GM19397 (cell line): ENCODE results near the gene IMMP2L.
"Not testable (repeated sequence)": the region's sequence is repeated elsewhere in the genome, so short reads cannot be mapped to it uniquely, and the experiment has no call there.

Experiments used
- ATAC-seq: cut with Tn5 transposase; IDR thresholded peaks from one replicate; pipeline ENCODE4 v1.9.1; 2021; ENCODE audit warnings: mild to moderate bottlenecking, moderate library complexity; ENCODE audit not compliant: unreplicated experiment

IMMP2L gene

GRCh38 chr7:110718503-110719205, 843.6 kb downstream of the IMMP2L start:
- ATAC-seq: no peak

- ATAC-seq: no peak
These were observed 858.1 kb downstream of the IMMP2L start for GRCh38 chr7:110704225-110704624.

GRCh38 chr7:110698576-110698975, 863.7 kb downstream of the IMMP2L start:
- no peak for ATAC-seq

GRCh38 chr7:110693344-110693743, 868.9 kb downstream of the IMMP2L start:
- no peak for ATAC-seq

- ATAC-seq: no peak
These were observed 873.4 kb downstream of the IMMP2L start for GRCh38 chr7:110688908-110689307.

- ATAC-seq: no peak
These were observed 876.4 kb downstream of the IMMP2L start for GRCh38 chr7:110685899-110686298.

GRCh38 chr7:110681941-110682340, 880.4 kb downstream of the IMMP2L start:
- ATAC-seq: no peak

- ATAC-seq: no peak
These were observed 884.9 kb downstream of the IMMP2L start for GRCh38 chr7:110677405-110677804.

- no peak for ATAC-seq
These were observed 885.5 kb downstream of the IMMP2L start for GRCh38 chr7:110676785-110677184.

GRCh38 chr7:110675383-110676103, 886.7 kb downstream of the IMMP2L start:
- ATAC-seq: no peak

- no peak for ATAC-seq
These were observed 889.1 kb downstream of the IMMP2L start for GRCh38 chr7:110673148-110673547.

- no peak for ATAC-seq
These were observed 892.9 kb downstream of the IMMP2L start for GRCh38 chr7:110669410-110669809.

GRCh38 chr7:110664803-110665202, 897.5 kb downstream of the IMMP2L start:
- no peak for ATAC-seq

- ATAC-seq: not testable (repeated sequence)
These were observed 901.7 kb downstream of the IMMP2L start for GRCh38 chr7:110660637-110661036.

GRCh38 chr7:110650328-110650727, 912.0 kb downstream of the IMMP2L start:
- ATAC-seq: no peak

GRCh38 chr7:110647266-110647665, 915.0 kb downstream of the IMMP2L start:
- no peak for ATAC-seq

GRCh38 chr7:110646804-110647203, 915.5 kb downstream of the IMMP2L start:
- ATAC-seq: no peak

GRCh38 chr7:110645616-110646015, 916.7 kb downstream of the IMMP2L start:
- ATAC-seq: no peak

- ATAC-seq: no peak
These were observed 917.2 kb downstream of the IMMP2L start for GRCh38 chr7:110645060-110645459.

- ATAC-seq: no peak
These were observed 925.0 kb downstream of the IMMP2L start for GRCh38 chr7:110637252-110637651.

GRCh38 chr7:110633313-110633712, 929.0 kb downstream of the IMMP2L start:
- no peak for ATAC-seq

GRCh38 chr7:110626414-110626813, 935.9 kb downstream of the IMMP2L start:
- ATAC-seq: no peak
